Measurements from ENCODE around the gene IL4R. TPM values are rescaled to one million over a fixed set of nuclear protein-coding genes. Genes with fewer than 3 reads are reported as not detected.

Gene IL4R
- total RNA-seq, 1 experiment from 2014 or later: 29.6 TPM

DNA sequence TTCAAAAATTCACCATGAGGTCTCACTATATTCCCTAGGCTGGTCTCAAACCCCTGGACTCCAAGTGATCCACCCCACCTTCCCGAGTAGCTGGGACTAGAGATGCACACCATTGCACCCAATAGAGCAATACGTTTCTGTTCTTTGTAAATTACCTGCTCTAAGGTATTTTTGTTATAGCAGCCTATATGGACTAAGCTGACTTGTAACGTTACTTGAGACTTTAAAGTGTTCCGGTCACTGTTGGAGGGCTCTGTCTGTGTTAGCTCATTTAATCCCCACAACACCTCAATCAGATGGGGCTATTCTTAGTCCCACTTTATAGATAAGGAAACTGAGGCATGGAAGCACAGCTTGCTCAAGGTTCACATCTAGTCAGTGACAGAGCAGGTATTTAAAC is 25.4 kb downstream of the IL4R start:
- Histone ChIP-seq H3K4me1 (ENCODE audit: control insufficient read depth in 1 of 2, insufficient read depth in 2 of 2, low read length in 2 of 2) (no peaks in the 10 kb centered on the region), H3K9me2 (ENCODE audit: insufficient read depth) (no peaks in the 10 kb centered on the region), H2AFZ (ENCODE audit: low read depth, low read length, poor library complexity, severe bottlenecking) (no peak overlapping the region), H3K9me3 (ENCODE audit: control insufficient read depth in 1 of 2, insufficient read depth in 1 of 2, low read depth in 1 of 2, low read length in 2 of 2) (no peaks in the 10 kb centered on the region), H4K20me1 (ENCODE audit: insufficient read depth) (no peaks in the 10 kb centered on the region), H3K27ac (ENCODE audit: low read depth, low read length) (no peak overlapping the region), H3K79me2 (ENCODE audit: insufficient read depth, low read length) (peaks cover 26% of the 10 kb centered on the region; the same call in 1 of the 2 replicates), H3K27me3 (ENCODE audit: insufficient read depth, low read length) (no peaks in the 10 kb centered on the region), H3K36me3 (ENCODE audit: control insufficient read depth in 1 of 2, insufficient read depth in 2 of 2, low read length in 2 of 2) (peaks cover 0 to 17% of the 10 kb centered on the region in 2 experiments; a peak in 3 of 4 replicates), H3K9ac (ENCODE audit: low read length) (no peak overlapping the region), H3K4me2 (ENCODE audit: low read length) (no peak overlapping the region), H3K4me3 (replicated peaks in 1 of 2; ENCODE audit: low read depth in 1 of 2, low read length in 2 of 2) (no peak overlapping the region)
- TF ChIP-seq CEBPB (IDR thresholded peaks at IDR 0.05; ENCODE audit: low read depth): no peak
- no peak for TF ChIP-seq ELF1 (IDR thresholded peaks at IDR 0.05; ENCODE audit: borderline replicate concordance, low read depth)
- no peak for TF ChIP-seq SIN3A (IDR thresholded peaks at IDR 0.05; ENCODE audit: low read depth)
- no peak for TF ChIP-seq EZH2 (IDR thresholded peaks at IDR 0.05)
- TF ChIP-seq EZH2phosphoT487 (IDR thresholded peaks at IDR 0.05; ENCODE audit: borderline replicate concordance): no peak
- TF ChIP-seq, protein P1, sequence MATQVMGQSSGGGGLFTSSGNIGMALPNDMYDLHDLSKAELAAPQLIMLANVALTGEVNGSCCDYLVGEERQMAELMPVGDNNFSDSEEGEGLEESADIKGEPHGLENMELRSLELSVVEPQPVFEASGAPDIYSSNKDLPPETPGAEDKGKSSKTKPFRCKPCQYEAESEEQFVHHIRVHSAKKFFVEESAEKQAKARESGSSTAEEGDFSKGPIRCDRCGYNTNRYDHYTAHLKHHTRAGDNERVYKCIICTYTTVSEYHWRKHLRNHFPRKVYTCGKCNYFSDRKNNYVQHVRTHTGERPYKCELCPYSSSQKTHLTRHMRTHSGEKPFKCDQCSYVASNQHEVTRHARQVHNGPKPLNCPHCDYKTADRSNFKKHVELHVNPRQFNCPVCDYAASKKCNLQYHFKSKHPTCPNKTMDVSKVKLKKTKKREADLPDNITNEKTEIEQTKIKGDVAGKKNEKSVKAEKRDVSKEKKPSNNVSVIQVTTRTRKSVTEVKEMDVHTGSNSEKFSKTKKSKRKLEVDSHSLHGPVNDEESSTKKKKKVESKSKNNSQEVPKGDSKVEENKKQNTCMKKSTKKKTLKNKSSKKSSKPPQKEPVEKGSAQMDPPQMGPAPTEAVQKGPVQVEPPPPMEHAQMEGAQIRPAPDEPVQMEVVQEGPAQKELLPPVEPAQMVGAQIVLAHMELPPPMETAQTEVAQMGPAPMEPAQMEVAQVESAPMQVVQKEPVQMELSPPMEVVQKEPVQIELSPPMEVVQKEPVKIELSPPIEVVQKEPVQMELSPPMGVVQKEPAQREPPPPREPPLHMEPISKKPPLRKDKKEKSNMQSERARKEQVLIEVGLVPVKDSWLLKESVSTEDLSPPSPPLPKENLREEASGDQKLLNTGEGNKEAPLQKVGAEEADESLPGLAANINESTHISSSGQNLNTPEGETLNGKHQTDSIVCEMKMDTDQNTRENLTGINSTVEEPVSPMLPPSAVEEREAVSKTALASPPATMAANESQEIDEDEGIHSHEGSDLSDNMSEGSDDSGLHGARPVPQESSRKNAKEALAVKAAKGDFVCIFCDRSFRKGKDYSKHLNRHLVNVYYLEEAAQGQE (IDR thresholded peaks at IDR 0.05; ENCODE audit: low read depth): no peak
- no peak for TF ChIP-seq EGR1 (IDR thresholded peaks at IDR 0.05; ENCODE audit: low read depth)
- TF ChIP-seq ZBTB33 (IDR thresholded peaks at IDR 0.05; ENCODE audit: extremely low read depth, insufficient replicate concordance, low read length): no peak
- no peak for TF ChIP-seq ZNF274 (IDR thresholded peaks at IDR 0.05; ENCODE audit: low read depth, low read length)
- TF ChIP-seq ZFX (IDR thresholded peaks at IDR 0.05): no peak
- TF ChIP-seq POLR2AphosphoS5 (IDR thresholded peaks at IDR 0.05; ENCODE audit: low read depth, low read length): no peak
- TF ChIP-seq YY1 (IDR thresholded peaks at IDR 0.05; ENCODE audit: extremely low read depth, insufficient replicate concordance, low read depth, low read length): no peak
- TF ChIP-seq POLR2A (IDR thresholded peaks at IDR 0.05; ENCODE audit: borderline replicate concordance, extremely low read depth, insufficient read depth, insufficient read length): no peak
- no peak for TF ChIP-seq SRF (IDR thresholded peaks at IDR 0.05; ENCODE audit: low read depth)
- TF ChIP-seq RAD21 (IDR thresholded peaks at IDR 0.05; ENCODE audit: low read depth): no peak
- no peak for TF ChIP-seq SP1 (IDR thresholded peaks at IDR 0.05; ENCODE audit: low read depth)
- TF ChIP-seq JUND (IDR thresholded peaks at IDR 0.05): no peak
- TF ChIP-seq, protein P2, sequence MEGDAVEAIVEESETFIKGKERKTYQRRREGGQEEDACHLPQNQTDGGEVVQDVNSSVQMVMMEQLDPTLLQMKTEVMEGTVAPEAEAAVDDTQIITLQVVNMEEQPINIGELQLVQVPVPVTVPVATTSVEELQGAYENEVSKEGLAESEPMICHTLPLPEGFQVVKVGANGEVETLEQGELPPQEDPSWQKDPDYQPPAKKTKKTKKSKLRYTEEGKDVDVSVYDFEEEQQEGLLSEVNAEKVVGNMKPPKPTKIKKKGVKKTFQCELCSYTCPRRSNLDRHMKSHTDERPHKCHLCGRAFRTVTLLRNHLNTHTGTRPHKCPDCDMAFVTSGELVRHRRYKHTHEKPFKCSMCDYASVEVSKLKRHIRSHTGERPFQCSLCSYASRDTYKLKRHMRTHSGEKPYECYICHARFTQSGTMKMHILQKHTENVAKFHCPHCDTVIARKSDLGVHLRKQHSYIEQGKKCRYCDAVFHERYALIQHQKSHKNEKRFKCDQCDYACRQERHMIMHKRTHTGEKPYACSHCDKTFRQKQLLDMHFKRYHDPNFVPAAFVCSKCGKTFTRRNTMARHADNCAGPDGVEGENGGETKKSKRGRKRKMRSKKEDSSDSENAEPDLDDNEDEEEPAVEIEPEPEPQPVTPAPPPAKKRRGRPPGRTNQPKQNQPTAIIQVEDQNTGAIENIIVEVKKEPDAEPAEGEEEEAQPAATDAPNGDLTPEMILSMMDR (IDR thresholded peaks at IDR 0.05 in 2 of 3, conservative IDR thresholded peaks at IDR 0.05 in 1 of 3; ENCODE audit: borderline replicate concordance in 1 of 3, insufficient read depth in 1 of 3, low read depth in 2 of 3, low read length in 2 of 3): no peak
- TF ChIP-seq, protein P3, sequence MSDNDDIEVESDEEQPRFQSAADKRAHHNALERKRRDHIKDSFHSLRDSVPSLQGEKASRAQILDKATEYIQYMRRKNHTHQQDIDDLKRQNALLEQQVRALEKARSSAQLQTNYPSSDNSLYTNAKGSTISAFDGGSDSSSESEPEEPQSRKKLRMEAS (IDR thresholded peaks at IDR 0.05): no peak
- TF ChIP-seq, protein P4, sequence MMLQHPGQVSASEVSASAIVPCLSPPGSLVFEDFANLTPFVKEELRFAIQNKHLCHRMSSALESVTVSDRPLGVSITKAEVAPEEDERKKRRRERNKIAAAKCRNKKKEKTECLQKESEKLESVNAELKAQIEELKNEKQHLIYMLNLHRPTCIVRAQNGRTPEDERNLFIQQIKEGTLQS (IDR thresholded peaks at IDR 0.05): no peak
- intact Hi-C loops (cut with micrococcal nuclease): no loop called here
- RAD21 ChIA-PET (ENCODE audit: low non-redundant PET in 1 of 2, low total read pairs in 2 of 2, uncharacterized antibody in 2 of 2, unreplicated experiment in 2 of 2): no interaction called here
- ATAC-seq: no peak
- no TSS peak for BruUV-seq (replicated peaks)
- CTCF ChIA-PET: no interaction called here
- no peak for DNase-seq (ENCODE audit: low read depth, low spot score)
- POLR2A ChIA-PET: no interaction called here
